GM12865 (cell line): ENCODE results near the gene CRYBB3.

ENCODE experiments used
- DNase-seq: peaks from one replicate; pipeline ENCODE4 v3.0.0; 2010; ENCODE audit warnings: low read depth
- H3K4me3 ChIP-seq: 2 replicates; pipeline ENCODE4 v1.5.1; 2011; ENCODE audit warnings: mild to moderate bottlenecking, low read depth, low read length, control low read depth
- TF ChIP-seq, protein P1 (sequence below): IDR thresholded peaks from 2 replicates; pipeline ENCODE4 v1.5.1; 2011; ENCODE audit warnings: low read length, control low read depth, low read depth, inconsistent platforms; ENCODE audit not compliant: insufficient read depth; ENCODE audit errors: missing control alignments

The CRYBB3 gene

DNA sequence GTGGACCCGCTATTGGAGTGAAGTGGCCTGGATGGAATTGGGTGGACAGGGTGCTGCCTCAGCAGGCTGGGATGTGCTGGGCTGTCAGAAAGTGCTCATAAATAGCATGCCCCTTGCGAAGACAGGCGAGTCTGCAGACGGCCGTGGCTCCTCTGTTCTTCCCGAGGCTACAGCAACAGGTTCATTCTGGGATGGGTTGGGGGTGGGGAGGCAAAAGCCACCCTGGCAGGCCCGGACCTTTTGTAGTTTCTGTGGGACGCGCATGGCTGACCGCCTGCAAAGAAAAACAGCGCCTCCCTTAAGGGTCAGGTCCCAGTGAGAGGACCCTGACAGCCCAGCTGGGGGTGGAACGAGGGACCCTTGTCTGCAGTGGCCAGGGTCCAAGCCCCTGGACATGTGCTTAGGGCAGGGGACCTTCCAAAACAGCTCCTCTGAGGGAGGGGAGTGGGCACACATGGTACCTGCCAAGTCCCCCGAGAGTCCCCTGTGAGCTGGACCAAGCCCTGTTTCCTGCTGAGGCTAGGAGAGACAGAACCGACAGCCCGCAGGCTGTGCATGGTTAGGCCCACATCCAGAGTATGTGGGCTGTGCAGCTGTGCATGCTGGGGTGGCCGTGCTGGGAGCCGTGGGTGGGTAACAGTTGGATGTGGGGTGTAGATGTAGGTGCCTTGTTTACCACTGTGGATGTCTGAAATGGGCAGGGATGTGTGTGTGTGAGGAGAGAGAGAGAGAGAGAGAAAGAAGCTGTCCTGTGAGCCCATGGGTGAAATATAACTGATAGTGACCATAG is at the start of gene CRYBB3:
Gene CRYBB3 (plus strand): TSS at position 128 of the 790 bp plus-strand sequence. CDS start 1,539 bp downstream, outside the sequence.
- DNase-seq = no peak
- H3K4me3 ChIP-seq = no peak within 1 kb of the TSS
- TF ChIP-seq, protein P1, sequence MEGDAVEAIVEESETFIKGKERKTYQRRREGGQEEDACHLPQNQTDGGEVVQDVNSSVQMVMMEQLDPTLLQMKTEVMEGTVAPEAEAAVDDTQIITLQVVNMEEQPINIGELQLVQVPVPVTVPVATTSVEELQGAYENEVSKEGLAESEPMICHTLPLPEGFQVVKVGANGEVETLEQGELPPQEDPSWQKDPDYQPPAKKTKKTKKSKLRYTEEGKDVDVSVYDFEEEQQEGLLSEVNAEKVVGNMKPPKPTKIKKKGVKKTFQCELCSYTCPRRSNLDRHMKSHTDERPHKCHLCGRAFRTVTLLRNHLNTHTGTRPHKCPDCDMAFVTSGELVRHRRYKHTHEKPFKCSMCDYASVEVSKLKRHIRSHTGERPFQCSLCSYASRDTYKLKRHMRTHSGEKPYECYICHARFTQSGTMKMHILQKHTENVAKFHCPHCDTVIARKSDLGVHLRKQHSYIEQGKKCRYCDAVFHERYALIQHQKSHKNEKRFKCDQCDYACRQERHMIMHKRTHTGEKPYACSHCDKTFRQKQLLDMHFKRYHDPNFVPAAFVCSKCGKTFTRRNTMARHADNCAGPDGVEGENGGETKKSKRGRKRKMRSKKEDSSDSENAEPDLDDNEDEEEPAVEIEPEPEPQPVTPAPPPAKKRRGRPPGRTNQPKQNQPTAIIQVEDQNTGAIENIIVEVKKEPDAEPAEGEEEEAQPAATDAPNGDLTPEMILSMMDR = no peak

DNA sequence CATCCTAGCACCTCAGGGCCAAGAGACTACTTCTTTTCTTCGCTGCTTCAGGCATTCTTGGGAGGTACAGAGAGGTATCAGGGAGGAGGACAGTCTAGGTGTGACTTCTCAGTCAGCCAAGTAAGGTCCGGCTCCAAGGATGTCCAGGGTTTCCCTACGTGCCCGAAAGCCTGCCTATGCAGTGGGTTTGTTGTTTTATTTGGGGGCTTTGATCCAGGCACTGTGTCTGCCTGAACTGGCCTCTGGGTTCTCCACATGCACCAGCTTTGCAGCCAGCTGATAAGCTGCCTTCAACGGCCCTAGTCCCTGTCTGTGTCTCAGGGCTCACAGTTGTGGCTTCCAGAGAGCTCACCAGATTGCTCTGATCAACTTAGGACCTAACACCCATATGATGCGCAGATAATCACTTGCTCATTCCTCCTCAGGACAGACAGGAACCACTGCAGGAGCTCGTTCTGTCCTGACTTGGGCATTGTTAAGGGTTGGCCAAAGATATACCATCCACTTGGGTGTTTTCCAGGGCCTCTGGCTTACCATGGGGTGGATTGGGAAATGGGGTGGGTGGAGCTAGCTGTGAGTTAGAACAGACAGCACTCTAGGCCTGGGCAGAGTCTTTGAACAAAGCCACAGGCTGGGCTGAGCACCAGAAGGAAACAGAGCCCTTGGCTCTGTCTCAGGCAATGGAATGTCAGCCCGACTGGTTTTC is 45.5 kb upstream of the CRYBB3 start:
- no peak overlapping the region for H3K4me3 ChIP-seq
- TF ChIP-seq, protein P1 = no peak
- DNase-seq = no peak

DNA sequence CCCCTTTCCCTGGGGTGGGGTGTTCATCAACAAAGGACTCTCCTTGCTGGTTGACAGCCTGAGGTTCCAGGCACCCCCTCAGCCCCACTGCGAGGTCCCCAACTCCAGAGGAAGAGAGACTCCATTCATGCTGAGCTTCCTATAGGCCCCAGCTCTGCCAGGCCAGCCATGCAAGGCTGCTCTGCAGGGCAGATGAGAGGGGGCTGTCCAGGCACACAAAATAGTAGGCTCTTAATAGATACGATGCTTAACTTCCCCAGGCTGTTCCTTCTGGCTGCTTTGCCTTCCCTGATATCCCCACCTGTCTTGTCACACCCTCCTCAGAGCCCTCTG is 45.0 kb upstream of the CRYBB3 start:
- no peak overlapping the region for H3K4me3 ChIP-seq
- no peak for DNase-seq
- TF ChIP-seq, protein P1 = no peak

DNA sequence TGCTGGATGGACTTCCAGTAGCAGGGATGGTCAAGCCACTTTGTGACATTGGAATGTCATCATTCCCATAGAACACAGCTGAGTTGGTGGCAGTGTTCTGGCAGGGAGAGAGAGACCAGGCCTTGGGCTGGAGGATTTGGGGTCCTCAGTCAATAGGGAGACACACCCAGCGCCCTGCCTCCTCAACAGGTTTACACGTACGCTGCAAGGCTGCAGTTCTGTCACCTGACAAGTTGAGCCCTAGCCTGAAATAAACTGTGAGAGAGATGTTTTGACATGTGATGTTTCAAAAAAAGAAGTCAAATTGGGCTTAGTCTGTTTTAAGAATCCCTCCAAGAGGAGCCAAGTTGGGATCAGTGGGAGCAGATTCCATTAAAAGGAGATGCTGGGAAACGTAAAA is 42.9 kb upstream of the CRYBB3 start:
- DNase-seq = no peak
- no peak overlapping the region for H3K4me3 ChIP-seq
- TF ChIP-seq, protein P1 = no peak

DNA sequence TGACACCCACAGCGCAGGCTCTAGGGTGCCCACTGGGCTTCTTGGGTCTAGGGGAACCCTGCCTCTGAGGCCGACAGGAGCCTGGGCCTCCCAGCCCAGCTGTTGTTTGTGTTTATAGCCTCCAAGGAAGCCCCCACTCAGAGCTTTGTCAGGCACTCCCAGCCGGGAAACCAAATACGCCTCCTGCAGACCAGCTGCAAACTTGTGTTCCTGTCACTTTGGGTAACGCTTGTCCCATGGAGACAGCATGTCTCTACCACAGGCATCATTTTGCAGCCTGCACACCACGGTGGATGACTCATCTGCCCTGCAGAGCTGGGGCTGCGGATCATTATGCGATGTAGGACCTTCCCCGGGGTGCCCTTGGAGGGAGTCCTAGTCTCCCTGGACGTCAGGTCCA is 40.6 kb upstream of the CRYBB3 start:
- TF ChIP-seq, protein P1 = no peak
- DNase-seq = no peak
- H3K4me3 ChIP-seq = no peak overlapping the region

DNA sequence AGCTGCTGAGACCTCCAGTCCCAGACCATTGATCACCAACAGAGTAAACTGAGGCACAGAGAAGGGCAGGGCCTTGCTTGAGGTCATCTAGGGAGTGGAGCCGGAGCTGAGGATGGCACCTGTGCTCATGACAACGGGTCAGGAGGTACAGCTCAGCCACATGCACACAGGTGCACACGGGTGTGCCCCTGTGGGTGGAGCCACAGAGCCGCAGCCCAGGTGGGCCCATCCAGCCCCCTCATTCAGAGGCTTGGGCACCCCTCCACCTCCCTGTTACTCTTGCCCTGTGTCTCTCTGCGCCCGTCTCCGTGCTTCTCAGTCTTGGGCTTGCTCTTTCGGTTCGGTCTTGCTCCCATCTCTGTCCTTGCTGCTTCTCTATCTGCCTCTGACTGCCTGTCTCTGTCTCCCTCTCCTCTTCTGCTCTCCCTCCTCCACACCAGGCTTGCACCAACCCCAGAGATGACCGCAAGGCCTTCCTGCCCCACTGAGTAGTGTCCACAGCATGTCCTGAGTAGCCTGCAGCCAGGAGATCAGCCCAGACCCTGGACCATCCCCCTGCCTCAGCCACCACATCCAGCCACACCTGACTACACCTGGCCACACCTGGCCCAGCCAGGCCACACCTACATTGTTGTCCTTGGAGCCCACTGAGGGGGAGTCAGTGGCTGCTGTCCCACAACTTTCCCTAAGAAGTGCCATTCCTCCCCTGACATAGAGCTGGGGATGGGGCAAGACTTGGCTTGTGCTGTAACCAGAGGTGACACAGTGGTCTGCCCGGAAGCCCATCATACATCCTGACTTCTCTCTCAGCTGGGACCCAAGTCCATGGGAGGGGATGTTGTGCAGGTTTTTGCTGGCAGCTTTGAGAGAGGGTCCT is 39.3 kb upstream of the CRYBB3 start:
- DNase-seq = no peak
- TF ChIP-seq, protein P1 = no peak

More for the DNA sequence above, 39.3 kb upstream of the CRYBB3 start:
- H3K4me3 ChIP-seq = no peak overlapping the region
